K562 (cell line): ENCODE measurements around the gene HGFAC. TPM values are rescaled to one million over a fixed set of nuclear protein-coding genes. Genes with fewer than 3 reads are reported as not detected.

ENCODE experiments used
- ATAC-seq: fragments of 200-7000 bp; cut with Tn5 transposase; 3 replicates; pipeline ENCODE4 v1.9.1; 2020; ENCODE audit warnings: moderate library complexity
- BruUV-seq: library from RNA; stranded (reverse); fragments of 400-500 nt; replicated peaks from 2 replicates; lab custom pipeline; 2021; lab: Mats Ljungman, UMichigan
- CTCF ChIA-PET: fragments of 300-600 bp; formaldehyde crosslinking; extraction: SDS; loops from one replicate; lab custom pipeline; 2021; ENCODE audit warnings: low intra/inter-chr PET ratio; lab: Yijun Ruan, JAX
- POLR2A ChIA-PET: fragments of 300-600, 350-650 bp; sonication (Branson Sonifier 250); formaldehyde crosslinking; extraction: SDS; loops from one replicate; lab custom pipeline; 2021; ENCODE audit warnings: antibody characterized with exemption, inconsistent platforms; lab: Yijun Ruan, JAX
- DNase-seq, 4 experiments: peaks; one replicate each; pipeline versions ENCODE4 v3.0.0 to v3.0.0-alpha.2; 2011 to 2018; ENCODE audit warnings: low spot score in 3 of 4, mixed read lengths in 3 of 4; ENCODE audit errors: extremely low read depth in 1 of 4
- FAIRE-seq: peaks from 2 replicates; lab custom pipeline; 2011; peaks lifted over from hg19 to GRCh38; lab: Jason Lieb, UNC
- H2AFZ ChIP-seq: 2 replicates; pipeline ENCODE4 v1.6.0; 2011; ENCODE audit warnings: low read depth, low read length, control low read depth, inconsistent platforms
- H3K27ac ChIP-seq: fragments of 200-600 bp; 3 replicates; pipeline ENCODE4 v1.8.0; 2011; ENCODE audit warnings: low read depth, mild to moderate bottlenecking, control low read depth, inconsistent platforms, low read length, moderate library complexity, mixed read lengths; ENCODE audit errors: extremely low read depth
- H3K27me3 ChIP-seq, 2 experiments: fragments of 300-600 bp in 1 of 2; 2 replicates in 1 of 2; 3 replicates in 1 of 2; pipeline versions ENCODE4 v1.6.0 to v1.8.0; 2011; ENCODE audit warnings: inconsistent platforms in 2 of 2, low read length in 2 of 2, mild to moderate bottlenecking in 1 of 2, mixed read lengths in 1 of 2, moderate library complexity in 1 of 2; ENCODE audit not compliant: control insufficient read depth in 2 of 2, insufficient read depth in 2 of 2
- H3K36me3 ChIP-seq: fragments of 300-600 bp; 3 replicates; pipeline ENCODE4 v1.8.0; 2011; ENCODE audit warnings: mild to moderate bottlenecking, low read length, inconsistent platforms; ENCODE audit not compliant: control insufficient read depth, insufficient read depth
- H3K4me1 ChIP-seq, 2 experiments: fragments of 200-600 bp in 1 of 2; replicated peaks in 1 of 2; 2 replicates in 1 of 2; 3 replicates in 1 of 2; pipeline versions ENCODE4 v1.5.1 to v1.8.0; 2011; ENCODE audit warnings: inconsistent platforms in 2 of 2, low read length in 2 of 2, mild to moderate bottlenecking in 1 of 2, mixed read lengths in 1 of 2, moderate library complexity in 1 of 2; ENCODE audit not compliant: control insufficient read depth in 2 of 2, insufficient read depth in 2 of 2
- H3K4me2 ChIP-seq: 2 replicates; pipeline ENCODE4 v1.6.1; 2011; ENCODE audit warnings: low read length, control low read depth, inconsistent platforms, mixed read lengths; ENCODE audit not compliant: insufficient read depth
- H3K4me3 ChIP-seq: fragments of 200-600 bp; sonication (generic), shearing (Covaris generic); 2 replicates; pipeline ENCODE4 v1.5.1; 2016; ENCODE audit warnings: control low read depth, inconsistent platforms
- H3K79me2 ChIP-seq: fragments of 200-600 bp; 3 replicates; pipeline ENCODE4 v1.8.0; 2011; ENCODE audit warnings: low read length, inconsistent platforms; ENCODE audit not compliant: control insufficient read depth, insufficient read depth
- H3K9ac ChIP-seq, 2 experiments: 2 replicates each; pipeline versions ENCODE4 v1.6.0 to v1.6.1; 2011; ENCODE audit warnings: low read depth in 2 of 2, low read length in 2 of 2, control low read depth in 1 of 2, inconsistent platforms in 1 of 2, mild to moderate bottlenecking in 1 of 2, mixed read lengths in 1 of 2; ENCODE audit not compliant: insufficient read depth in 1 of 2
- H3K9me1 ChIP-seq: one replicate; pipeline ENCODE4 v1.6.0; 2011; ENCODE audit warnings: inconsistent platforms, mild to moderate bottlenecking, low read length, moderate library complexity; ENCODE audit not compliant: control insufficient read depth, insufficient read depth
- H3K9me3 ChIP-seq: replicated peaks from 2 replicates; pipeline ENCODE4 v1.5.1; 2011; ENCODE audit warnings: low read depth, low read length, inconsistent platforms; ENCODE audit not compliant: control insufficient read depth, insufficient read depth
- H4K20me1 ChIP-seq: replicated peaks from 2 replicates; pipeline ENCODE4 v1.6.1; 2011; ENCODE audit warnings: low read length, inconsistent platforms, mixed read lengths; ENCODE audit not compliant: control insufficient read depth, insufficient read depth
- E2F5 ChIP-seq: sonication (generic); formaldehyde crosslinking; IDR thresholded peaks from 2 replicates; pipeline ENCODE4 v1.8.0; 2022; ENCODE audit warnings: mild to moderate bottlenecking, missing genetic modification reagents
- MEF2D ChIP-seq: conservative IDR thresholded peaks from 2 replicates; pipeline ENCODE4 v1.6.1; 2016; ENCODE audit warnings: low read depth, missing genetic modification characterization, missing compliant biosample characterization
- TAF15 ChIP-seq: fragments of 200-400 bp; formaldehyde crosslinking; IDR thresholded peaks from 2 replicates; pipeline ENCODE4 v1.6.1; 2017; ENCODE audit warnings: mild to moderate bottlenecking, low read depth, low read length, moderate library complexity
- WGBS: fragments of 100-300 bp; shearing (Covaris generic); methylation state at CpG from one replicate; pipeline ENCODE4 v1.1.6; 2016; ENCODE audit warnings: low coverage, mixed read lengths; ENCODE audit not compliant: insufficient coverage; ENCODE audit errors: missing lambda C conversion rate; 5-methylcytosine and 5-hydroxymethylcytosine counted together
- in situ Hi-C: fragments of 300-500 bp; cut with MboI; formaldehyde crosslinking; loops from 4 replicates; pipeline ENCODE4 v1.15.0; 2018; ENCODE audit warnings: inconsistent platforms, mixed read lengths
- intact Hi-C: fragments of 100-400 bp; cut with micrococcal nuclease; formaldehyde crosslinking; loops from 2 replicates; pipeline ENCODE4 v1.14.2; 2022
- polyA plus RNA-seq, 8 experiments: library from polyadenylated mRNA; depleted of rRNA in 4 of 8; stranded (reverse) in 5 of 8; unstranded in 3 of 8; fragments of >200 nt; fragmentation: Nextera tagmentation in 2 of 8; fragmentation: Illumina TruSeq in 1 of 8; extraction: Ambion mirVana in 2 of 8; extraction: Trizol in 1 of 8; gene quantifications; 2 replicates each; pipeline versions ENCODE4 v1.2.1 to v1.2.3, GENCODE V29; 2011 to 2014; ENCODE audit warnings: inconsistent platforms in 1 of 8, missing spikeins in 1 of 8
- total RNA-seq, 7 experiments: library from RNA; depleted of rRNA in 6 of 7; stranded (reverse); fragments of >200 nt in 6 of 7; fragmentation: Illumina TruSeq in 2 of 7; extraction: Trizol in 2 of 7; gene quantifications; 2 replicates each; pipeline versions ENCODE4 v1.2.1 to v1.2.3, GENCODE V29; 2011 to 2021; ENCODE audit warnings: low replicate concordance in 1 of 7

The HGFAC gene
- total and polyA plus RNA-seq, 9 of the 15 experiments (the other 6 are each of a cell fraction or from before 2014, with no cell fraction given): 0.13 TPM; not detected in 8

GRCh38 chr4:3436798-3437581 is 4.8 kb upstream of the HGFAC start:
- no peak overlapping the region for H3K27ac ChIP-seq
- intact Hi-C loops (no loop called here), in situ Hi-C loops (no loop called here)
- no TSS peak for BruUV-seq
- ATAC-seq: no peak; the same call in 2 of the 3 replicates
- H3K36me3 ChIP-seq: no peaks in the 10 kb centered on the region
- no peak for TF ChIP-seq E2F5 (CRISPR knock-in tag)
- no peak for TF ChIP-seq MEF2D
- TF ChIP-seq TAF15: no peak
- DNase-seq: no peak
- no peak overlapping the region for H2AFZ ChIP-seq
- H3K4me1 ChIP-seq: peaks cover 0 to 62% of the 10 kb centered on the region in 2 experiments; a peak in 2 of 5 replicates
- H4K20me1 ChIP-seq: peaks cover 8% of the 10 kb centered on the region
- FAIRE-seq: no peak
- no peak overlapping the region for H3K4me3 ChIP-seq
- ChIA-PET CTCF (no interaction called here), POLR2A (interaction anchor here (0.6 kb wide), 2 partner anchors 10 to 15 kb away, joined by 3 read pairs; no protein-coding TSS in a partner anchor)
- 14% methylated on average over 18 of the region's 19 CpGs for WGBS
- no peaks in the 10 kb centered on the region for H3K9me3 ChIP-seq
- H3K4me2 ChIP-seq: no peak overlapping the region
- no peaks in the 10 kb centered on the region for H3K9me1 ChIP-seq
- peaks cover 0 to 13% of the 10 kb centered on the region in 2 experiments; a peak in 1 of 5 replicates for H3K27me3 ChIP-seq
- H3K9ac ChIP-seq: no peak overlapping the region; a peak in 1 of 4 replicates
- no peaks in the 10 kb centered on the region for H3K79me2 ChIP-seq
